H9 (cell line): ENCODE measurements around the gene FXYD3. TPM values are rescaled to one million over a fixed set of nuclear protein-coding genes. Genes with fewer than 3 reads are reported as not detected.

ENCODE experiments used
- DNase-seq: peaks from one replicate; pipeline ENCODE4 v3.0.0-alpha.2; 2017
- H2AFZ ChIP-seq: one replicate; pipeline ENCODE4 v1.6.1; 2013; ENCODE audit warnings: mild to moderate bottlenecking, low read length, control low read depth, moderate library complexity
- H2AK5ac ChIP-seq: 2 replicates; pipeline ENCODE4 v1.6.1; 2013; ENCODE audit warnings: low read length, control low read depth, mixed read lengths; ENCODE audit not compliant: insufficient read length
- H2BK120ac ChIP-seq: one replicate; pipeline ENCODE4 v1.6.1; 2013; ENCODE audit warnings: low read depth, mild to moderate bottlenecking, low read length, control low read depth, inconsistent platforms; ENCODE audit not compliant: poor library complexity, severe bottlenecking
- H2BK12ac ChIP-seq: 2 replicates; pipeline ENCODE4 v1.6.1; 2013; ENCODE audit warnings: low read length, control low read depth, mixed read lengths, low read depth; ENCODE audit not compliant: insufficient read length
- H2BK15ac ChIP-seq: 2 replicates; pipeline ENCODE4 v1.6.1; 2013; ENCODE audit warnings: low read depth, low read length, control low read depth
- H2BK20ac ChIP-seq: one replicate; pipeline ENCODE4 v1.6.1; 2013; ENCODE audit warnings: low read depth, mild to moderate bottlenecking, low read length, control low read depth, inconsistent platforms; ENCODE audit not compliant: poor library complexity, severe bottlenecking
- H2BK5ac ChIP-seq: 2 replicates; pipeline ENCODE4 v1.6.1; 2013; ENCODE audit warnings: low read length, control low read depth, mixed read lengths; ENCODE audit not compliant: insufficient read length
- H3K14ac ChIP-seq: 2 replicates; pipeline ENCODE4 v1.6.1; 2013; ENCODE audit warnings: low read length, control low read depth; ENCODE audit not compliant: insufficient read depth
- H3K18ac ChIP-seq: 2 replicates; pipeline ENCODE4 v1.6.1; 2013; ENCODE audit warnings: low read depth, mild to moderate bottlenecking, mixed read lengths, low read length, control low read depth; ENCODE audit not compliant: insufficient read length
- H3K23ac ChIP-seq: 2 replicates; pipeline ENCODE4 v1.6.1; 2013; ENCODE audit warnings: low read length, control low read depth, mixed read lengths, low read depth; ENCODE audit not compliant: insufficient read length
- H3K23me2 ChIP-seq: 2 replicates; pipeline ENCODE4 v1.6.1; 2013; ENCODE audit warnings: low read depth, mild to moderate bottlenecking, mixed read lengths, low read length, control low read depth; ENCODE audit not compliant: insufficient read length, poor library complexity, severe bottlenecking
- H3K27ac ChIP-seq: 2 replicates; pipeline ENCODE4 v1.5.1; 2013; ENCODE audit warnings: low read length, control low read depth, mixed read lengths, low read depth; ENCODE audit not compliant: insufficient read length
- H3K27me3 ChIP-seq: 2 replicates; pipeline ENCODE4 v1.6.1; 2013; ENCODE audit warnings: low read length, control low read depth, inconsistent platforms; ENCODE audit not compliant: insufficient read depth
- H3K4ac ChIP-seq: 2 replicates; pipeline ENCODE4 v1.6.1; 2013; ENCODE audit warnings: low read depth, mild to moderate bottlenecking, control low read depth, inconsistent platforms, low read length, moderate library complexity
- H3K4me1 ChIP-seq: 2 replicates; pipeline ENCODE4 v1.6.1; 2013; ENCODE audit warnings: low read length, control low read depth, inconsistent platforms; ENCODE audit not compliant: insufficient read depth
- H3K4me2 ChIP-seq: 2 replicates; pipeline ENCODE4 v1.6.1; 2013; ENCODE audit warnings: low read length, control low read depth, mixed read lengths; ENCODE audit not compliant: insufficient read length, insufficient read depth
- H3K56ac ChIP-seq: 2 replicates; pipeline ENCODE4 v1.6.1; 2013; ENCODE audit warnings: low read depth, mild to moderate bottlenecking, mixed read lengths, low read length, control low read depth; ENCODE audit not compliant: insufficient read length
- H3K79me1 ChIP-seq: 2 replicates; pipeline ENCODE4 v1.6.1; 2013; ENCODE audit warnings: low read depth, mild to moderate bottlenecking, moderate library complexity, low read length, control low read depth, inconsistent platforms; ENCODE audit not compliant: insufficient read depth, poor library complexity, severe bottlenecking
- H3K79me2 ChIP-seq: 2 replicates; pipeline ENCODE4 v1.6.1; 2013; ENCODE audit warnings: low read length, control low read depth, inconsistent platforms; ENCODE audit not compliant: insufficient read depth
- H3K9ac ChIP-seq: 2 replicates; pipeline ENCODE4 v1.6.1; 2013; ENCODE audit warnings: low read length, control low read depth, mixed read lengths; ENCODE audit not compliant: insufficient read length; ENCODE audit errors: extremely low read depth
- H3K9me3 ChIP-seq: one replicate; pipeline ENCODE4 v1.6.1; 2013; ENCODE audit warnings: low read depth, low read length, inconsistent platforms; ENCODE audit not compliant: control insufficient read depth
- H3T11ph ChIP-seq: one replicate; pipeline ENCODE4 v1.6.1; 2013; ENCODE audit warnings: mild to moderate bottlenecking, low read length, control low read depth, inconsistent platforms
- H4K20me1 ChIP-seq: one replicate; pipeline ENCODE4 v1.6.1; 2013; ENCODE audit not compliant: control insufficient read depth, insufficient read length, insufficient read depth
- H4K5ac ChIP-seq: 2 replicates; pipeline ENCODE4 v1.6.1; 2013; ENCODE audit warnings: low read depth, mild to moderate bottlenecking, mixed read lengths, low read length, control low read depth; ENCODE audit not compliant: insufficient read length
- H4K8ac ChIP-seq: replicated peaks from 2 replicates; pipeline ENCODE4 v1.6.1; 2013; ENCODE audit warnings: low read length, control low read depth, mixed read lengths, low read depth; ENCODE audit not compliant: insufficient read length
- H4K91ac ChIP-seq: 2 replicates; pipeline ENCODE4 v1.6.1; 2013; ENCODE audit warnings: low read depth, mild to moderate bottlenecking, moderate library complexity, mixed read lengths, low read length, control low read depth; ENCODE audit not compliant: insufficient read length
- H3K27ac Mint-ChIP-seq, 3 experiments: 2 replicates in 2 of 3; 3 replicates in 1 of 3; pipeline ENCODE4 v1.8.0; 2020 to 2021; ENCODE audit warnings: mixed read lengths in 3 of 3, mild to moderate bottlenecking in 1 of 3, moderate library complexity in 1 of 3
- H3K27me3 Mint-ChIP-seq: 2 replicates; pipeline ENCODE4 v1.8.0; 2021; ENCODE audit warnings: low read depth, mild to moderate bottlenecking, moderate library complexity, mixed read lengths
- H3K36me3 Mint-ChIP-seq, 3 experiments: 2 replicates in 2 of 3; 3 replicates in 1 of 3; pipeline ENCODE4 v1.8.0; 2020 to 2021; ENCODE audit warnings: low read depth in 3 of 3, mixed read lengths in 3 of 3; ENCODE audit not compliant: insufficient read depth in 1 of 3
- H3K4me1 Mint-ChIP-seq, 2 experiments: 2 replicates each; pipeline ENCODE4 v1.8.0; 2020; ENCODE audit warnings: mixed read lengths in 2 of 2
- H3K4me3 Mint-ChIP-seq, 2 experiments: 2 replicates in 1 of 2; 3 replicates in 1 of 2; pipeline ENCODE4 v1.8.0; 2020 to 2021; ENCODE audit warnings: mild to moderate bottlenecking in 2 of 2, mixed read lengths in 2 of 2, moderate library complexity in 1 of 2
- H3K9me3 Mint-ChIP-seq, 2 experiments: 2 replicates in 1 of 2; 3 replicates in 1 of 2; pipeline ENCODE4 v1.8.0; 2020; ENCODE audit warnings: mild to moderate bottlenecking in 2 of 2, mixed read lengths in 2 of 2, moderate library complexity in 1 of 2
- CTCF ChIP-seq: fragments of 200-600 bp; sonication (generic); conservative IDR thresholded peaks from 3 replicates; pipeline ENCODE4 v1.8.0; 2021; ENCODE audit warnings: antibody characterized with exemption, mild to moderate bottlenecking
- WGBS: extraction: QIAGEN DNeasy Blood & Tissue Kit; methylation state at CpG from one replicate; pipeline ENCODE4 v1.1.7; 2013; ENCODE audit warnings: missing lambda C conversion rate, low lambda C conversion rate, mixed read lengths; ENCODE audit not compliant: insufficient read length; ENCODE audit errors: extremely low coverage; 5-methylcytosine and 5-hydroxymethylcytosine counted together
- total RNA-seq: library from RNA; stranded (reverse); gene quantifications from 2 replicates; pipeline ENCODE4 v1.2.1, GENCODE V29; 2021

The FXYD3 gene
- total RNA-seq, 1 experiment from 2014 or later = 1.5 TPM

GRCh38 chr19:35164418-35164817, 48.8 kb downstream of the FXYD3 start:
- no peak for TF ChIP-seq CTCF
- no peak overlapping the region for H3K4me2 ChIP-seq

More at GRCh38 chr19:35164418-35164817, 48.8 kb downstream of the FXYD3 start:
- no CpG with 5 or more reads among the region's 2 CpGs for WGBS
- no peak overlapping the region for H2BK5ac ChIP-seq
- no peak overlapping the region for H2BK120ac ChIP-seq
- H2BK20ac ChIP-seq = no peak overlapping the region
- no peak overlapping the region for H3T11ph ChIP-seq
- no peaks in the 10 kb centered on the region for H3K4me1 ChIP-seq
- H2AFZ ChIP-seq = no peak overlapping the region
- H3K23me2 ChIP-seq = no peaks in the 10 kb centered on the region
- H3K23ac ChIP-seq = no peak overlapping the region
- no peaks in the 10 kb centered on the region for H3K79me1 ChIP-seq
- H3K18ac ChIP-seq = no peak overlapping the region
- H4K8ac ChIP-seq = no peak overlapping the region
- no peak overlapping the region for H4K5ac ChIP-seq
- H2BK12ac ChIP-seq = no peak overlapping the region
- H4K91ac ChIP-seq = no peak overlapping the region
- Mint-ChIP-seq H3K4me1 (no peaks in the 10 kb centered on the region), H3K27me3 (no peaks in the 10 kb centered on the region), H3K9me3 (peaks cover 12 to 26% of the 10 kb centered on the region in 2 experiments), H3K4me3 (no peak overlapping the region), H3K36me3 (peaks cover 77 to 89% (median 78%) of the 10 kb centered on the region in 3 experiments), H3K27ac (no peak overlapping the region)
- H2BK15ac ChIP-seq = no peak overlapping the region
- no peak overlapping the region for H2AK5ac ChIP-seq
- H3K4ac ChIP-seq = no peak overlapping the region
- no peak overlapping the region for H3K56ac ChIP-seq
- no peaks in the 10 kb centered on the region for H3K79me2 ChIP-seq
- H3K27me3 ChIP-seq = no peaks in the 10 kb centered on the region
- no peak overlapping the region for H3K27ac ChIP-seq
- peaks cover 7% of the 10 kb centered on the region for H3K9me3 ChIP-seq
- H3K14ac ChIP-seq = no peak overlapping the region
- H3K9ac ChIP-seq = no peak overlapping the region
- no peak for DNase-seq
- peaks cover 3% of the 10 kb centered on the region for H4K20me1 ChIP-seq
